ENCODE results near the gene NEAT1. TPM values are rescaled to one million over a fixed set of nuclear protein-coding genes. Genes with fewer than 3 reads are reported as not detected.
"Not testable (repeated sequence)": the region's sequence is repeated elsewhere in the genome, so short reads cannot be mapped to it uniquely, and the experiment has no call there.

NEAT1 gene
- polyA plus RNA-seq, 1 donor from 2014 or later: 1.2 TPM

- Mint-ChIP-seq H3K27me3 (no peaks in the 10 kb centered on the region), H3K27ac (peak overlapping the region in 1 of 3 donors; percentile 20), H3K4me3 (peak overlapping the region in 2 of 4 donors; percentile 7 to 79), H3K9me3 (no peaks in the 10 kb centered on the region), H3K36me3 (peaks cover 1% of the 10 kb centered on the region), H3K4me1 (peaks cover 38 to 61% (median 45%) of the 10 kb centered on the region in 3 donors)
Observed at GRCh38 chr11:65438257-65439151, 15.9 kb downstream of the NEAT1 start.

- Mint-ChIP-seq H3K36me3 (peaks cover 3% of the 10 kb centered on the region), H3K4me3 (peak overlapping the region in 3 of 4 donors; percentile 48 to 86 (median 74)), H3K9me3 (no peaks in the 10 kb centered on the region), H3K27me3 (no peaks in the 10 kb centered on the region), H3K27ac (peak overlapping the region in 2 of 3 donors; percentile 74 to 86), H3K4me1 (peaks cover 43 to 60% (median 52%) of the 10 kb centered on the region in 3 donors)
Observed at GRCh38 chr11:65439331-65440181, 17.0 kb downstream of the NEAT1 start.

- Mint-ChIP-seq H3K36me3 (peaks cover 3% of the 10 kb centered on the region), H3K4me1 (peaks cover 49 to 62% (median 53%) of the 10 kb centered on the region in 3 donors), H3K27ac (peak overlapping the region; percentile 74 to 92 (median 86)), H3K9me3 (no peaks in the 10 kb centered on the region), H3K27me3 (no peaks in the 10 kb centered on the region), H3K4me3 (peak overlapping the region; percentile 65 to 91 (median 84))
Observed at GRCh38 chr11:65440831-65441499, 18.4 kb downstream of the NEAT1 start.

GRCh38 chr11:65442842-65443331, 20.3 kb downstream of the NEAT1 start:
- peak overlapping the region in 3 of 4 donors; percentile 54 to 91 (median 80) for H3K4me3 Mint-ChIP-seq
- H3K9me3 Mint-ChIP-seq: no peaks in the 10 kb centered on the region
- H3K4me1 Mint-ChIP-seq: peaks cover 52 to 57% (median 55%) of the 10 kb centered on the region in 3 donors
- H3K27me3 Mint-ChIP-seq: no peaks in the 10 kb centered on the region
- peak overlapping the region in 2 of 3 donors; percentile 81 to 94 for H3K27ac Mint-ChIP-seq
- peaks cover 3% of the 10 kb centered on the region for H3K36me3 Mint-ChIP-seq

GRCh38 chr11:65444314-65445051, 21.9 kb downstream of the NEAT1 start:
- H3K9me3 Mint-ChIP-seq: no peaks in the 10 kb centered on the region
- H3K36me3 Mint-ChIP-seq: peaks cover 1% of the 10 kb centered on the region
- H3K4me3 Mint-ChIP-seq: peak overlapping the region in 1 of 4 donors; percentile 34
- H3K27me3 Mint-ChIP-seq: no peaks in the 10 kb centered on the region
- peak overlapping the region in 2 of 3 donors; percentile 68 to 73 for H3K27ac Mint-ChIP-seq
- peaks cover 43 to 50% (median 46%) of the 10 kb centered on the region in 3 donors for H3K4me1 Mint-ChIP-seq

- peak overlapping the region in 1 of 3 donors; percentile 68 for H3K27ac Mint-ChIP-seq
- peaks cover 1% of the 10 kb centered on the region for H3K36me3 Mint-ChIP-seq
- peak overlapping the region in 1 of 4 donors; percentile 34 for H3K4me3 Mint-ChIP-seq
- H3K9me3 Mint-ChIP-seq: no peaks in the 10 kb centered on the region
- H3K27me3 Mint-ChIP-seq: no peaks in the 10 kb centered on the region
- peaks cover 39 to 43% (median 40%) of the 10 kb centered on the region in 3 donors for H3K4me1 Mint-ChIP-seq
Observed at GRCh38 chr11:65445101-65445603, 22.6 kb downstream of the NEAT1 start.

GRCh38 chr11:65445604-65446445, 23.2 kb downstream of the NEAT1 start:
- Mint-ChIP-seq H3K27me3 (no peaks in the 10 kb centered on the region), H3K4me3 (peak overlapping the region in 1 of 4 donors; percentile 8), H3K27ac (peak overlapping the region in 1 of 3 donors; percentile 46), H3K36me3 (peaks cover 1% of the 10 kb centered on the region), H3K9me3 (no peaks in the 10 kb centered on the region), H3K4me1 (peaks cover 36 to 38% (median 37%) of the 10 kb centered on the region in 3 donors)

- peak overlapping the region in 1 of 4 donors; percentile 8 for H3K4me3 Mint-ChIP-seq
- H3K9me3 Mint-ChIP-seq: no peaks in the 10 kb centered on the region
- H3K4me1 Mint-ChIP-seq: peaks cover 30 to 33% (median 31%) of the 10 kb centered on the region in 3 donors
- no peaks in the 10 kb centered on the region for H3K27me3 Mint-ChIP-seq
- peak overlapping the region in 2 of 3 donors; percentile 35 to 46 for H3K27ac Mint-ChIP-seq
- H3K36me3 Mint-ChIP-seq: peaks cover 1% of the 10 kb centered on the region
Observed at GRCh38 chr11:65446446-65447277, 24.1 kb downstream of the NEAT1 start.

GRCh38 chr11:65448074-65448417, 25.4 kb downstream of the NEAT1 start:
- Mint-ChIP-seq H3K4me3 (peak overlapping the region in 1 of 4 donors; percentile 14), H3K9me3 (no peaks in the 10 kb centered on the region), H3K27ac (peak overlapping the region; percentile 35 to 63 (median 42)), H3K4me1 (peaks cover 17 to 20% (median 19%) of the 10 kb centered on the region in 3 donors), H3K27me3 (no peaks in the 10 kb centered on the region), H3K36me3 (peaks cover 1% of the 10 kb centered on the region)

GRCh38 chr11:65448418-65449105, 26.0 kb downstream of the NEAT1 start:
- peaks cover 12 to 15% (median 13%) of the 10 kb centered on the region in 3 donors for H3K4me1 Mint-ChIP-seq
- H3K27me3 Mint-ChIP-seq: no peaks in the 10 kb centered on the region
- peak overlapping the region in 2 of 3 donors; percentile 42 to 59 for H3K27ac Mint-ChIP-seq
- H3K4me3 Mint-ChIP-seq: no peak overlapping the region
- no peaks in the 10 kb centered on the region for H3K9me3 Mint-ChIP-seq
- peaks cover 1% of the 10 kb centered on the region for H3K36me3 Mint-ChIP-seq

- H3K4me3 Mint-ChIP-seq, H3K27me3 Mint-ChIP-seq, H3K36me3 Mint-ChIP-seq, H3K27ac Mint-ChIP-seq, H3K9me3 Mint-ChIP-seq: not testable (repeated sequence)
- H3K4me1 Mint-ChIP-seq: peaks cover 12 to 16% (median 15%) of the 10 kb centered on the region in 3 donors
Observed at GRCh38 chr11:65451301-65451700, 28.7 kb downstream of the NEAT1 start.

GRCh38 chr11:65452259-65452658, 29.7 kb downstream of the NEAT1 start:
- Mint-ChIP-seq H3K4me1 (peaks cover 15 to 22% (median 19%) of the 10 kb centered on the region in 3 donors), H3K4me3 (peak overlapping the region in 1 of 4 donors; percentile 97)
- H3K9me3 Mint-ChIP-seq, H3K27ac Mint-ChIP-seq, H3K36me3 Mint-ChIP-seq, H3K27me3 Mint-ChIP-seq: not testable (repeated sequence)
